ENCODE results near the gene ANAPC16.
A peak's percentile ranks its signal among the peaks of the same experiment; 100 is the strongest.
"Not testable (repeated sequence)": the region's sequence is repeated elsewhere in the genome, so short reads cannot be mapped to it uniquely, and the experiment has no call there.

ANAPC16 gene

DNA sequence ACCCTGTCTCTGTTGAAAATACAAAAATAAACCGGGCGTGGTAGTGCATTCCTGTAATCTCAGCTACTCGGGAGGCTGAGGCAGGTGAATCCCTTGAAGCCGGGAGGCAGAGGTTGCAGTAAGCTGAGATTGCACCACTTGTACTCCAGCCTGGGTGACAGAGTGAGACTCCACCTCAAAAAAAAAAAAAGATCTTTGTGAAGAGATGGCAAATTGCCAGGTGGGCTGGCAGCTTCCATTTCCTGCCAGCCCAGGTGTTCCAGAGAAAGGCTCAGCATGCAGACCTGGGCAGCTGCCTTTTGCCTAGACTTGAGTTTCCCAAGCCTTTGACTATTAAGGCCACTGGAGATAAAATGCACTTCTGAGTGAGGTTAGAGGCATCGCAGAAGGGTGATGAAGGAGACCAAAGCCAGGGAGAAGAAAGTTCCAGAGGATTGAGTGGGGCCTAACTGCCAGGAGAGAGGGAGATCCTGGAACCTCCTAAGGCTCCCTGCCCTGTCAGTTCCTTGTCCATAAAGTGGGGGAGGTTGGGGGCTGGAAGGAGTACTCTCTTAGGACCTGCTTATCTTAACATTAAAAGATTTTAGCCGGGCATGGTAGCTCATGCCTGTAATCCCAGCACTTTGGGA is 47.9 kb downstream of the ANAPC16 start:
- DNase-seq (ENCODE audit: low read depth in 2 of 2): no peak

- no peak for DNase-seq (ENCODE audit: low read depth in 2 of 2)
Observed at GRCh38 chr10:72264536-72264935, 48.7 kb downstream of the ANAPC16 start.

GRCh38 chr10:72265508-72265907 is 49.7 kb downstream of the ANAPC16 start:
- DNase-seq (ENCODE audit: low read depth in 2 of 2): no peak

GRCh38 chr10:72265990-72266865 is 50.4 kb downstream of the ANAPC16 start:
- DNase-seq (ENCODE audit: low read depth in 2 of 2): no peak

- no peak for DNase-seq (ENCODE audit: low read depth in 2 of 2)
Observed at GRCh38 chr10:72267381-72267780, 51.6 kb downstream of the ANAPC16 start.

DNA sequence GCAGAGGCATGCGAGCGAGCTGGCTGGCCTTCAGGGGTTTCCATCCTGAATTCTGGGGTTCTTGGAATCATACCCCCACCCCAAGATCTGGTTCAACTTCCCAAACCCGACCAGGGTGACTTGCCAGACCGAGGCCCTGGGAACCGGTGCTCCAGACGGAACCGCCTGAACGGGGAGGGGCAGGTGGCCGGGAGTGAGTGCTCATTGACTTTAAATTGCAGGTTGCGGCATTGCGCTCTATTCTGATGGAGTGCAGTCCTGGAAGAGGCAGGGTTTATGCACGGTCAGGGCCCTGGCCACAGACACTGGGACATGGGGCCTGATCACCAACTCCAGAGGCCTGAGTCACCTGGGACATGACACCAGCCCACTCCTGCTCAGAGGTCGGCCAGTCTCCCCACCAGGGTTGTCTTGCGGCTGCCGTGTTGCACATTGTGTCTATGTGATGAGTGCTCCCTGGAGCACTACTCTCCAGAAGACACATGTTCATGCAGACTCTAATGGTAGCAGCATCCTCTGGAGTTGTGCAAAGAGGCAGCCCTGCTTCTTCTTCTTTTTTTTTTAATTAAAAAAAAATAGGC is 52.1 kb downstream of the ANAPC16 start:
- DNase-seq (ENCODE audit: low read depth in 2 of 2): no peak

DNA sequence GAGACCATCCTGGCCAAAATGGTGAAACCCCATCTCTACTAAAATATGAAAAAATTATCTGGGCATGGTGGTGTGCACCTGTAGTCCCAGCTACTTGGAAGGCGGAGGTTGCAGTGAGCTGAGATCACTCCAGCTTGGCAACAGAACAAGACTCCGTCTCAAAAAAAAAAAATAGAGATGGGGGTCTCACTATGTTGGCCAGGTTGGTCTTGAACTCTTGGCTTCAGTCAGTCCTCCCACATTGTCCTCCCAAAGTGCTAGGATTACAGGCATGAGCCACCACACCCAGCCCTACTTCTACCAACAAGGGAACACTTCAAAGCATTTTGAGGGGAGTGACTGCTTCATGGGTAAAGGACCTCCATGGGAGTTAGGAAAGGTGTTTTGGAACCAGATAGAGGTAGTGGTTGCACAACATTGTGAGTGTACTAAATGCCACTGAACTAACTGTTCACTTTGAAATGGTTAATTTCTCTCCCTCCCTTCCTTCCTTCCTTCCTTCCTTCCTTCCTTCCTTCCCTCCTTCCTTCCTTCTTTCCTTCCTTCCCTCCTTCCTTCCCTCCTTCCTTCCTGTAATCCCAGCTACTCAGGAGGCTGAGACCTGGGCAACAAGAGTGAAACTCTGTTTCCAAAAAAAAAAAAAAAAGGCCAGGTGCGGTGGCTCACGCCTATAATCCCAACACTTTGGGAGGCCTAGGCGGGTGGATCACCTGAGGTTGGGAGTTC is 52.8 kb downstream of the ANAPC16 start:
- not testable (repeated sequence) for DNase-seq (ENCODE audit: low read depth in 2 of 2)

DNA sequence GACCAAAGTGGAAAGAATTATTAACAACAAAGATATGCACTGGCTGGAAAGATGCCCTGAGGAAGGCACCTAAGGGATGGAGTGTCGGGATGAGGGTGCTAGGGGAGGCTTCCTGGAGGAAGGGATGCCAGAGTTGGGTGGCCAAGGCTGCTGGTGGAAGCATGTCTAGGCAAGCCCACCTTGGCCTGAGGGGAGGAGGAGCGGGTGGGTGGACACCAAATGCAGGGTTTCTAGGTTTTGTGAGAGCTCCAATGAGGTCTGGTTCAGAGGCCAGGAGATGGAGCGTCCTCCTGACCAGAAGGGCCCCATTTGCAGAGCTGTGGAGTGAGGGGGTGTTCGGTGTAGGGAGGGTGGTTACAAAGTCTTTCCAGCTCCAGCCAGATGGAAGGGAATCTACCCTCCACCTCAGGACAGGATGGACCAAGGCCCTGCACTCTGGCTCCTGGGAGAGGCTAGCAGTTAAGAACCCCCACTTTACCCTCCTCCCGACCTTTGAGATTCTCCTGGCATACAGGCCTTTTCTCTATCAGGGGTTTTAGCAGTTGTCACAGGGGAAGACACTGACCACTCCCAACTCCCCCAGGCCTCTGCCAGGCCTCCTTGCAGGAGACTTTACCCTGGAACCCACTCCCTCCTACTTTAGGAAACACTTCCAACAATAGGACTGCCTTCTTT is 54.9 kb downstream of the ANAPC16 start:
- no peak for DNase-seq (ENCODE audit: low read depth in 2 of 2)

GRCh38 chr10:72272689-72273409 is 57.0 kb downstream of the ANAPC16 start:
- DNase-seq (ENCODE audit: low read depth in 2 of 2): peak; percentile 96

- DNase-seq (ENCODE audit: low read depth in 2 of 2): peak; percentile 99
Observed at GRCh38 chr10:72273410-72274212, 57.8 kb downstream of the ANAPC16 start, which contains the start of gene DDIT4. Gene DDIT4, plus strand, starts transcription at chr10:72273924. Its CDS starts 293 bp downstream, at chr10:72274217.

GRCh38 chr10:72274213-72274729 is 58.5 kb downstream of the ANAPC16 start:
- no peak for DNase-seq (ENCODE audit: low read depth in 2 of 2)

- DNase-seq (ENCODE audit: low read depth in 2 of 2): no peak
Observed at GRCh38 chr10:72274730-72275350, 59.0 kb downstream of the ANAPC16 start.

GRCh38 chr10:72275351-72276012 is 59.7 kb downstream of the ANAPC16 start:
- DNase-seq (ENCODE audit: low read depth in 2 of 2): no peak

DNA sequence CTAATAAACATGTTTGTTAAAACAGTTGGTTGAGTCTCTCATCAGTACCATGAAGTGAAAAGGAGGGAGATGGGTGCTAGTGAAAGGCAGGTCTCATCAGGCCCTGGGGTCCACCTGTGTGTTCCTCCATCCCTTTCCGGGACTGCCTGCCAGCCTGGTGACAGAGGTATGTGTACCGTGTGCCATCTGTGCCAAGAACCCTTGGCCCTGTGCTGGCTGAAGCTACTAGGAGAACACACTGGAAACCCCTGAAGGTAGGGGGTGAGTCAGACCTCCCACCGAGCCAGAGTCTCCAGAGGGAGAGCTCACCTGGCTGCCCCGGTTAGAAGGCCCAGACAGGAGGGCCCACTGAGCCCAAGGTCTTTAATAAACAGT is 60.2 kb downstream of the ANAPC16 start:
- no peak for DNase-seq (ENCODE audit: low read depth in 2 of 2)

GRCh38 chr10:72276421-72277339 is 60.9 kb downstream of the ANAPC16 start:
- no peak for DNase-seq (ENCODE audit: low read depth in 2 of 2)

DNA sequence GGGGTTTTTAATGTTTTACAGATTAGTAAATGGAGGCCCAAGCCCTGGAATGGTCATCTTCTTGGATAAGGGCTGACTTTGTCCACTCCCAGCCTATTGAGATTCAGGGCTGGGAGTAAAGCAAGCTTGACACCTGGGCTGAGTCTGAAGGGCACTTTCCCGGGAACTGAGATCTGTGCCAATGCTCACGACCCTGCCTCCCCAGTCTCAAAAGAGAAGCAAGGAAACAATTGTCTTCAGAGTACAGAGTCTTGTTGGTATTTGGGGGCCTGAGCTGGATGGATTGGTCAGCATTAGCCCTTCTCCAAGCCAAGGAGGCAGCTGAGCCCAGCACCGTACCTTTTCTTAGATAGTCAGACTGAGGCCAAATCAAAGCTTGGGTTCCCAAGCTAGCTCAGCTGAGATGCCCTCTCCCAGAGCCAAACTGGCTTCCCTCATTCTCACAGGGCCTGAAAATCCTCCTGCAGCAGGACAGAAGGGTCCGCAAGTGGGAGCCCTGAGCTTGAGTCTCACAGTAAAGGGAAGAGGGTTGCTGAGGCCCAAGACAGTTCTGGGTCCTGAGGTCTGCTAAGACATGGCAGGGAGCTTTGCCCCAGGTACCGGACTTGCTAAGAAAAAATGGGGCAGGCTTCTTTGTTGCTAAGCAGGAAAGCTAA is 61.7 kb downstream of the ANAPC16 start:
- DNase-seq (ENCODE audit: low read depth in 2 of 2): no peak

DNA sequence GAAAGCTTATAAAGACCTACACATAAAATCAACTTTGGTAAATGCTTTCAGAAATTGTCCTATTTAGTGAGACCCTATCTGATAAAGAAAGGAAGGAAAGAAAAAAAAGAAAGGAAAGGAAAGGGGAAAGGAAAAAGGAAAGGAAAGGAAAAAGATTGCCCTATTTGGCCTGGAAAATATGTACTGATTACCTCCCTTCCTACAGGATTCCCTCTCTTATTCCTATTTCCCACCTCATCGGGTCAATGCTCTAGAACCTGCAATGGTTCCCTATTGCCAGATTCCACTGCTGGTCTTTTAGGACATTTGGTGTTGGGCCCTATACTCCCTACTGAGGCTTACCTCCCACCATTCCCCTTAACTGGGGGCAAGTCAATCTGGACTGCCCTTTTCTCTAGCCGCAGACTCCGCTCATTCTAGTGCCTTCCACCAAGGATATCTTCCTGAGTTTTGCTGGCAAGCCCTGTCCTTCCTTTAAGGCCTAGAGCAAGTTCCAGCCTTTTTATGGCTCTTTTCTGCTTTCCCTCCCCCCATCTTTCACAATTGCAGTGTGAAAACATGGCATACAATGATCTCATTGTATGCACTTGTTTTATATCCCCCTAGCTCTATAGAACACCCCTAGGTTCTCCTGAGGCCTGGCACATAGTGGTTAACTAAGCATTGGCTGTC is 62.3 kb downstream of the ANAPC16 start:
- no peak for DNase-seq (ENCODE audit: low read depth in 2 of 2)

Data from fibroblast of skin of left quadriceps (primary cell).